GM19193 (cell line): ENCODE data around the gene MTRF1L.
A peak's percentile ranks its signal among the peaks of the same experiment; 100 is the strongest.

ENCODE experiments used
- POLR2A ChIP-seq: IDR thresholded peaks from 4 replicates; pipeline ENCODE4 v1.6.1; 2011; ENCODE audit not compliant: insufficient read depth, insufficient read length; ENCODE audit errors: extremely low read depth

MTRF1L gene

DNA sequence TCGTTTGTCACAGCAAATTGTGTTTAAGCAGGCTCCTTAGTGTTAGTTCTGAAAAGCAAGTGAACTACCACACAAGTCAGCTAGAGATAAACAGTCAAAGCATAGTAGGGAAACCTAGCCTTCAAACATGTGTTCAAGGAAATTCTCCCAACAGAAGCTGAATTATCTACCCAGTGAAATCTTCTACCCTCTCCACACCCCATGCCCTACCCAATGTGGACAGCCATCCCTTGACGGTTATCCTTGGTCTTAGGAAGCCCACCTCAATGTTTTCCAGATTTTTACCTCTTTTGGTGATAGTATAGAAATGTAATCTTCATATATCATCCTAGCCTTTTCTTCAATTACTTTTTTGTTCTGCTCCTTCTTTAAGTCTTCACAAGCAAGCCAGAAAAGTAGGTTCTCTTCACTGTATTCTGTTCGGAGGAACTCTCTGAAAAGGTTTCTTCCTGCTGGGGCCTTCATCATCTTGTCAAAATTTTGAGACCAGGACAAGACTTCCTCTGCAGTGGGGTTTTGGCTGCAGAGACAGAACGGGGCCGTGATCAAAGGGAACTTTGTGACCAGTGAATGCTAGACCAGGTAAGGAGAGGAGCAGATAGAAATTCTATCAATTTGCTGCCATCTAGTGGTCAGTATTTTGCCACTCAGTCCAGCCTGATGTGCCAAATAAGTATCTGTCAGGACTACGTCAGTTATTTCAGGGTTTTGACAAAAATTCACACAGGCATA lies 21.6 kb upstream of the MTRF1L start:
- TF ChIP-seq POLR2A: no peak

DNA sequence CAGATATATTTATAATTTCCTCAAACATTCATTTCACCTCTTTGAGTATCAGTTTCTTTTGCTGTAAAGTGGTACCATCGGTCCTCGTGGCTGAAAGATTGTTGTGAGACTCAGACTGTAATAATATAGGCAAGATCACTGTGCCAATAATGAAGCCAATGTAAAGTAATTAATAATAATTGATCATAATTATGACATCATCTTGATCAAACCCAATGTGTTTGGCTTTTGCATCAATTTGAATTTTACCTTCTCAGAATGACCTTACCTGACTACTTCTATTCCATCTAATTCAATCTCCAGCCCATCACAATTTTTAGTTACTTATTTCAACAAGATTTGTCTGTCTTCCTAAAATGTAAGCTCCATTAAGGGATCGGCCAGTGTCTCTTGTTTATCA lies 15.8 kb upstream of the MTRF1L start:
- no peak for TF ChIP-seq POLR2A

DNA sequence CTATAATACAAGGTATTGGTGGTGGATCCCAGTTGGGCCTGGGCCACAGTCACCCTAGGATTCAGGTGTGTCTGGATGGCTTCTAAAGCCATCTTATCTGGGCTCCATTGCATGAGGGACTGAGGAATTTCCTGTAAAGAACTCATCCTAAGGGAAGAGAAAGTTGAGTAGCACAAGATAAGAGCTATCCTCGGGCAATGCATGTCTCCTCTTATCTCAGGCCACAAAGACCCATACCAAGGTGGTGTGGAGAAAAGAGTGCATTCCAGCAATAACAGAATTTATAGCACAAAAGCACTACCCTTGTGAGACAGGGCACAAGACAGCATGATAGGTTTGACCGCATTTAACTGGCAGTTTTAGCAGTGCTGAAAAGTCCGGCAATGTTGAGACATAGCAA lies 14.3 kb upstream of the MTRF1L start:
- TF ChIP-seq POLR2A: no peak

DNA sequence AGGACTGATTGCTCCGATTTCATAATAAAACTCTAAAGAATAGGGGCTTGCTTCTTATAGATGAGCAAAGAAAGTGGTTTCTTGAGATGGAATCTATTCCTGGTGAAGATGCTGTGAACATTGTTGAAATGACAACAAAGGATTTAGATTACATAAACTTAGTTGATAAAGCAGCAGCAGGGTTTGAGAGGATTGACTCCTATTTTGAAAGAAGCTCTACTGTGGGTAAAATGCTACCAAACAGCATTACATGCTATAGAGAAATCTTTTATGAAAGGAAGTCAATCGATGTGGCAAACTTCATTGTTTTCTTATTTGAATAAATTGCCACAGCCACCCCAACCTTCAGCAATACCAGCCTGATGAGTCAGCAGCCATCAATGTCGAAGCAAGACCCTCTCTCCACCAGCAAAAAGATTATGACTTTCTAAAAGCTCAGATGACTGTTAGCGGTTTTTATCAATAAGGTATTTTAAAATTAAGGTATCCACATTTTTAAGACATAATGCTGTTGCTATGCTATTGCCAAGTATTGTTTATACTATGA lies 12.7 kb upstream of the MTRF1L start:
- no peak for TF ChIP-seq POLR2A

DNA sequence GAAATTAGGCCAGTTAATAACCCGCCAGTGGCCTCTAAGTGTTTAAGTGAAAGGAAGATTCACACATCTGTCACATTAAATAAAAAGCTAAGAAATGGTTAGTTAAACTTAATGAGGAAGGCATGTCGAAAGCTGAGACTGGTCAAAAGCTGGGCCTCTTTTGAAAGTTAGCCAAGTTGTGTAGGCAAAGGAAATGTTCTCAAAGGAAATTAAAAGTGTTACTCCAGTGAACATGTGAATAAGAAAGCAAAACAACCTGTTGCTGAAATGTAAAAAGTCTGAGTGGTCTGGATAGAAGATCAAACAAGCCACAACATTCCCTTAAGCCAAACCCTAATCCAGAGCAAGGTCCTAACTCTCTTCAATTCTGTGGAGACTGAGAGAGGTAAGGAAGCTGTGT lies 10.9 kb upstream of the MTRF1L start:
- TF ChIP-seq POLR2A: no peak

DNA sequence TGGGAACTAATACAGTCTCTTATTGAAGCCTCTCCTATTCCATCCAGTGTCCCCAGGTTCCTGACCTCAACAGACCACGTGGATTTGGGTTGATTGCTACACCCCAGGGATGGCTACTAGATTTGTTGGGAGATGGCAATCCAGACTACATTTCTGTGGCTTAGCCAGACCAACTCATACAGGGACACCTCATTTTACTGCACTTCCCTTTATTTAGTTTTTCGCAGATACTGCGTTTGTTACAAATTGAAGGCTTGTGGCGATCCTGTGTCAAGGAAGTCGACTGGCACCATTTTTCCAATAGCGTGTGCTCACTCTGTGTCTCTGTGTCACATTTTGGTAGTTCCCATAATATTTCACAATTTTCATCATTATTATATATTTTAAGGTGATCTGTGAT lies 10.3 kb upstream of the MTRF1L start:
- no peak for TF ChIP-seq POLR2A

DNA sequence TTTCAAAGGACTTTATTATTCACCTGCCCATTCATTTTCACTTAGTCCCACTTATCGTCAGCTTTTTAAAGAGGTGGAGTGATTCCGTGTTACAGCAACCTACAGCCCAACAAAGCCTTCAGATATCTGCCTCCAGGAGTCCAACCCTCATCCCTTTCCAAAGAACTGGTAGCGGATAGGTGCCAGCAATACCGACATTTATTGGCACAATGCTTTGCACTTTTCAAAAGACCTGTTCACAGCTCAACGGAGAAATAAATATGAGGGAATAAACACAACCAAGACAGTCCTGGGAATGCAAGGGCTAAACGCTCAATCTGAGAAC lies 819 bp upstream of the MTRF1L start:
- TF ChIP-seq POLR2A: no peak

DNA sequence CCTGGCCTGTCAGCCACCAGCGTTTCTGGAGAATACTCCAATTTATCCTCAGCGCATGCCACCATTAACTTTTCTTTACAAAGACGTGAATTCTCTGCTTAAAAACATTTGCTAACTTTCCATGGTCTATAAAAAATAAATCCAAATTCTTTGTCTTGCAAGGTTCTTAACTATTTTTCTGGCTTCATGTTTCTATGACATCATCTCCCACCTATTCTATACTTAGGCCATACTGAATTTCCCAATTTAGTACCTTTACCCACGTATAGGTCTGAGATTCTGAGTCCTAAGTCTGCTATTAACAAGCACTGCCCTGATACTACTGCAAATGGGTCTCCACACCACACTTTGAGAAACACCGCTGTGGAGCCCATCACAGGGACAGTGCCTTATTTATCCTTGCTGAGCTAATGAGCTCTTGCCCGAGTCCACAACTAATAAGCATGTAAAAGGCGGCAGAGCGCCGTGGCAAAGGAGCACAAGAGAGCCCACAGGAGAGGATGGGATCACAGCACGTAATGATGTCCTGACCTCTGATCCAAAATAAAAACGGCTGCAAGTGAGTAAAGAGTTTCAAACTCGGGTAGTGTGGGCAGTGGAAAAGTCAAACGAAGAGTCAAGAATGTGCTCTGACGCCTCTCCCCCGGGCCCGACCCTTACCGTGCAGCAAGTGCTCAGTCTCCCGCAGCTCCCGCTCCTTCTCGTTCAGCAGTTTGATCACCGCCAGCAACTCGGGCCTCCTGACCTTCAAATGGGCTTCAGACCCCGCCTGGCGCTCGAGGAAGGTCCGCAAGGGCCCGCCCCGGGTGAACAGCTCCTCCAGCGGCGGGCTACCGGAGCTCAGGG lies 519 bp downstream of the MTRF1L start:
- TF ChIP-seq POLR2A: peak; percentile 3

DNA sequence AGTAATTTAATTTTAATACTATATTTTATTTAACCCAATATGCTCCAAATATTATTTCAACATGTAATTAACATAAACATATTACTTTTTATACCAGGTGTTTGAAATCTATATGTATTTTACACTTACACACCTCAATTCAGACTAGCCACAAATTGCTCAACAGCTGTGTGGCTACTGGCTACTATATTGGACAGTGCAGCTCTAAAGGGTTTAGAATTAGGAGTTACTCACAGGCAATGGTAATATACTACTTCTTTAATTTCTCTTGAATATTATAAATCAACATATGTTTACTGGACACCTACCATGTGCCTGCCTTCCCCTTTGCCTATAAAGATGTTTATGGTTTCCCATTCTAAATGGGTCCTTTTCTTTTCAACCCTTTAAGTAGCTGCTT lies 2.3 kb downstream of the MTRF1L start:
- TF ChIP-seq POLR2A: no peak

DNA sequence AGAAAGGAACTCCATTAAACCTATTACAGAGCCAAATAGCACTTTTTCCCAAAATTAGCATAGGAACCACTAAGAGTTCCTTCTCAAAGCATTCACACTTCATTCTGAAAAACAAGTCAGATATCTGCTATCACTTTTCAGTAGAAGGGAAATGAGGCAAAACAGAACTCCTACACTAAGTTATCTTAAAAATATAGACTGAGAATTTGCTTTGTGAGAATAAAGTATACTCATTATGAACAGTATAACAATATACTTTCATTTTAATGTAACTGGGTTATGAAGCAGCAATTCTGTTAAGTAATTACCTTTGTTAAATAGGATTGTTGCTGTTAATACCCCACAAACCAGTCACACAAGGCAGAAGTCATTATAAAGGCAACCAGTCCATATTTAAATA lies 8.7 kb downstream of the MTRF1L start:
- TF ChIP-seq POLR2A: no peak

DNA sequence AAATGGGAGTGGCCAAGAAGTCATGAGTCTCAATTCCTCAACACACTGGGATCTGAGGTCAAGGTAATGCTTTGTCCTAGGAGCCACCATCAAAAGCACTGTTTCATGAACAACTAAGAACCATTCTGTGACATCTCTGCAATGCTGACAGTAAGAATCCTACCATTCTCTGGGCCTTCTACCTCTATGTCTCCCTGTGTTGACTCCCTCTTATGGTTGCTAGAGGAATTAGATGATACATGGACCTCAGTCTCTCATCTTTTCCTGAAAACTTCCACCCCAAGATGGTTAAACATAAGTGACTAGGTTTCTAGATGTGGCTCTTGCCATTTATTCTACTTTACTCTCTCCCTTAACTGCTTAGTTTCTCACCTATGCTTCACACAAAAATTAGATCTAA lies 9.1 kb downstream of the MTRF1L start:
- no peak for TF ChIP-seq POLR2A

DNA sequence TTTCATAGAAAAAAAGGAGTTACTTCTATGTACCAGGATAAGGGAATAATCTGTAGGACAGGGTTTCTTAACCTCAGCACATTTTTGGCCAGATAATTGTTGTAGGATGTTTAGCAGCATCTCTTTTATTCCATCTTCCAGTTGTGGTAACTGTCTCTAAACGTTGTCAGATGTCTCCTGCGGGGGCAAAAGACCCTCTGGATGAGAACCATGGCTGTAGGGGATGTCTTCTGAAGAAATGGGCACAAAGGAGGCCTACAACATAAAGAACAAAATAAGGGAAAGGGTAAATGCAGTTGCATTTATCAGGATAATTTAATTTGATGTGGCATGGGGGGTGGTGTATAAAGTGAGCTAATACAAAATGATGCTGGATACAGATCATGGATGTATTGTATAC lies 15.5 kb downstream of the MTRF1L start:
- TF ChIP-seq POLR2A: no peak

DNA sequence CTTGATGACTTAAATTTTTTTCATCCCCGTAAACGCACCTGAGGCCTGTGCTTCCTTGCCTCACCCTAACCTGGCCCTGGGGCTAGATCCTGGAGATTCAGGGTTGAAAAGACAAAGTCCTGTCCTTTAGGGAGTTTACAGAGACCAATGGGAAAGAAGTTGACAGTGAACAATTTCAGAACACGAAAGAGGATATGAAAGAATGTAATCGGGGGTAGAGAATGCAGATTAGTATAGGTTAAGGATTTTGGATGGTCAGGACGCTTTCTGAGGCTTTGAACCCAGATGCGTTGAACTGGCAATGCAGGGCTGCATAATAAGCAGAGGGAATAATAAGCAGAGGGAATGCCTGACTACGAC lies 18.0 kb downstream of the MTRF1L start:
- TF ChIP-seq POLR2A: no peak

DNA sequence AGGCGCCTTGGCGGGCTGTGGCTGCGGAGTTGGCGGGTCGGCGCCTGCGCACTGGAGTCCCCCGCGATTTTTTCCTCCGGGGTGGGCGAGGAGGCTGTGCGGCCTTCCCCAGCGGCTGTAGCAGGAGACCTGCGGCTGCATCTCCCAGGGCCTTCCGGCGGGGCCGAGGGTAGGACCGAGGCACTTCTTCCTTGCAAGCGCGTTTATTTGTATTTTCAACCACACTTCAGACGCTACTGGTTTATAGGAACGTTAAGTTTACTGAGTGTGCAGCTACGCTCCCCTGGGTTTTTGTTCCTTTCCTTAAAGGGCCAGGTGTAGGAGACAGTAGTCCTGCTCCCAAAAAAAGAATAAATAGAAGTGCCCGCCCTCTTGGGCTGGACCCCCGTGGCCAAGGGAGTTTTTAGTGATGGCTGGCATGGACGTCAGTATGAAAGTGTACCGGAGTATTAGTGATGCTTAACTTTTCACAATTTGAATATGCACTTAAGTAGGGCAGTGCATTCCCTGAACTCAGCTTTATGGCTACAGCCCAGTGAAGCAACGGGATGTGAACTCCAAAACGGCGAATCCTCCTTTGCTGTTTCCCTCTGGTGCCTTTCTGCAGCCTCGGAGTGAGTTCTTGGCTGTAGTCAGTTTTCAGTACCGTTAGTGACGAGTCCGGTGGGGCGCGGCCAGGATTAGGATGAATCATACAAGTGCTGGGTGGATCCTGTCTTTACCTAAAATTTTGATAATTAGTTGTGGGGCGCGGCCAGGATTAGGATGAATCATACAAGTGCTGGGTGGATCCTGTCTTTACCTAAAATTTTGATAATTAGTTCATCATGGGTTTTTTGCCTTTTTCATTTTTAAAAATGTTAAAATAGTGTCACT lies 18.6 kb downstream of the MTRF1L start:
- TF ChIP-seq POLR2A: peak; percentile 81
